Measurements from ENCODE around the gene VCPKMT. TPM values are rescaled to one million over a fixed set of nuclear protein-coding genes. Genes with fewer than 3 reads are reported as not detected.

The VCPKMT gene
- polyA plus RNA-seq, 1 donor from 2014 or later = 36.4 TPM

GRCh38 chr14:50117456-50117855 is 1.1 kb upstream of the VCPKMT start:
- no peak overlapping the region for H3K4me2 ChIP-seq (ENCODE audit: low read length)
- no peaks in the 10 kb centered on the region for H3K9me2 ChIP-seq (ENCODE audit: insufficient read depth, low read length)
- H3K79me2 ChIP-seq (replicated peaks; ENCODE audit: insufficient read depth, low read length) = peaks cover 18% of the 10 kb centered on the region
- no peak overlapping the region for H2AFZ ChIP-seq (ENCODE audit: low read depth, low read length)
- H3F3A ChIP-seq (ENCODE audit: insufficient read depth, low read length, poor library complexity, severe bottlenecking) = no peaks in the 10 kb centered on the region
- H4K20me1 ChIP-seq (ENCODE audit: insufficient read depth) = no peaks in the 10 kb centered on the region
- H3K4me3 ChIP-seq (ENCODE audit: low read length) = no peak overlapping the region
- no peak overlapping the region for H3K9ac ChIP-seq (ENCODE audit: low read length)
- no peaks in the 10 kb centered on the region for H3K27me3 ChIP-seq (ENCODE audit: insufficient read depth, low read depth, low read length)
- no peaks in the 10 kb centered on the region for H3K36me3 ChIP-seq (ENCODE audit: insufficient read depth, low read length)
- TF ChIP-seq EZH2 (IDR thresholded peaks at IDR 0.05; ENCODE audit: borderline replicate concordance, insufficient read depth, low read length, poor library complexity, severe bottlenecking) (no peak), POLR2AphosphoS5 (IDR thresholded peaks at IDR 0.05) (no peak), TAF1 (IDR thresholded peaks at IDR 0.05; ENCODE audit: low read depth) (no peak), MXI1 (conservative IDR thresholded peaks at IDR 0.05; ENCODE audit: poor library complexity, severe bottlenecking) (no peak), SMC3 (conservative IDR thresholded peaks at IDR 0.05; ENCODE audit: poor library complexity) (no peak), EP300 (conservative IDR thresholded peaks at IDR 0.05; ENCODE audit: poor library complexity, severe bottlenecking) (no peak), RAD21 (conservative IDR thresholded peaks at IDR 0.05) (no peak)
- TF ChIP-seq, protein P1, sequence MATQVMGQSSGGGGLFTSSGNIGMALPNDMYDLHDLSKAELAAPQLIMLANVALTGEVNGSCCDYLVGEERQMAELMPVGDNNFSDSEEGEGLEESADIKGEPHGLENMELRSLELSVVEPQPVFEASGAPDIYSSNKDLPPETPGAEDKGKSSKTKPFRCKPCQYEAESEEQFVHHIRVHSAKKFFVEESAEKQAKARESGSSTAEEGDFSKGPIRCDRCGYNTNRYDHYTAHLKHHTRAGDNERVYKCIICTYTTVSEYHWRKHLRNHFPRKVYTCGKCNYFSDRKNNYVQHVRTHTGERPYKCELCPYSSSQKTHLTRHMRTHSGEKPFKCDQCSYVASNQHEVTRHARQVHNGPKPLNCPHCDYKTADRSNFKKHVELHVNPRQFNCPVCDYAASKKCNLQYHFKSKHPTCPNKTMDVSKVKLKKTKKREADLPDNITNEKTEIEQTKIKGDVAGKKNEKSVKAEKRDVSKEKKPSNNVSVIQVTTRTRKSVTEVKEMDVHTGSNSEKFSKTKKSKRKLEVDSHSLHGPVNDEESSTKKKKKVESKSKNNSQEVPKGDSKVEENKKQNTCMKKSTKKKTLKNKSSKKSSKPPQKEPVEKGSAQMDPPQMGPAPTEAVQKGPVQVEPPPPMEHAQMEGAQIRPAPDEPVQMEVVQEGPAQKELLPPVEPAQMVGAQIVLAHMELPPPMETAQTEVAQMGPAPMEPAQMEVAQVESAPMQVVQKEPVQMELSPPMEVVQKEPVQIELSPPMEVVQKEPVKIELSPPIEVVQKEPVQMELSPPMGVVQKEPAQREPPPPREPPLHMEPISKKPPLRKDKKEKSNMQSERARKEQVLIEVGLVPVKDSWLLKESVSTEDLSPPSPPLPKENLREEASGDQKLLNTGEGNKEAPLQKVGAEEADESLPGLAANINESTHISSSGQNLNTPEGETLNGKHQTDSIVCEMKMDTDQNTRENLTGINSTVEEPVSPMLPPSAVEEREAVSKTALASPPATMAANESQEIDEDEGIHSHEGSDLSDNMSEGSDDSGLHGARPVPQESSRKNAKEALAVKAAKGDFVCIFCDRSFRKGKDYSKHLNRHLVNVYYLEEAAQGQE (IDR thresholded peaks at IDR 0.05; ENCODE audit: borderline replicate concordance) = no peak
- H3K9me3 ChIP-seq (ENCODE audit: low read length) = no peaks in the 10 kb centered on the region
- H3K27ac ChIP-seq (ENCODE audit: low read length) = peak overlapping the region; percentile 78

DNA sequence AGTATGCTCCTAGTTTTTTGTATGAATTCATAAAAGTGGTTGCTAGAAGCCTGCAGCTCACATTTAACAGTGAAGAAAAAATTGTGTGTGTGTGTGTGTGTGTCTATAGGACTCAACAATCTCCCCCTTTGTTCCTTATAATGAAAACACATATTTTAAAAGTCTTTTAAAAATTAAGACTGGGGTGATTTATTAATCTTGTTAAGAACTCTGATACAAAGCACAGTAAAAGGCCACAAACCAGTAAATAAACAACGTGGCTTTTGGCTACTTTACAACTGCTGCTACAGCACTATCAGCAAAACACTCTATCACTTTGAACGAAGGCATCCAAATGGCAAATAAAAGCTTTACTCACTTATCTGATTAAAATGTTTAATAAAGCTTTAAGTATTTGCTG is 594 bp upstream of the VCPKMT start:
- H3K9ac ChIP-seq (ENCODE audit: low read length) = peak overlapping the region; percentile 59
- no peaks in the 10 kb centered on the region for H3K36me3 ChIP-seq (ENCODE audit: insufficient read depth, low read length)
- peak overlapping the region; percentile 29 for H2AFZ ChIP-seq (ENCODE audit: low read depth, low read length)

More for the DNA sequence above, 594 bp upstream of the VCPKMT start:
- Histone ChIP-seq H3K9me2 (ENCODE audit: insufficient read depth, low read length) (no peaks in the 10 kb centered on the region), H3K9me3 (ENCODE audit: low read length) (no peaks in the 10 kb centered on the region), H4K20me1 (ENCODE audit: insufficient read depth) (no peaks in the 10 kb centered on the region), H3K79me2 (replicated peaks; ENCODE audit: insufficient read depth, low read length) (peaks cover 18% of the 10 kb centered on the region), H3K4me3 (ENCODE audit: low read length) (peak overlapping the region; percentile 87), H3K4me2 (ENCODE audit: low read length) (peak overlapping the region; percentile 63), H3K27me3 (ENCODE audit: insufficient read depth, low read depth, low read length) (no peaks in the 10 kb centered on the region), H3K27ac (ENCODE audit: low read length) (peak overlapping the region; percentile 78), H3F3A (ENCODE audit: insufficient read depth, low read length, poor library complexity, severe bottlenecking) (no peaks in the 10 kb centered on the region)
- TF ChIP-seq, protein P1 (IDR thresholded peaks at IDR 0.05; ENCODE audit: borderline replicate concordance) = no peak
- no peak for TF ChIP-seq EP300 (conservative IDR thresholded peaks at IDR 0.05; ENCODE audit: poor library complexity, severe bottlenecking)
- TF ChIP-seq CTCF (IDR thresholded peaks at IDR 0.05; ENCODE audit: poor library complexity, severe bottlenecking) = no peak
- TF ChIP-seq TAF1 (IDR thresholded peaks at IDR 0.05; ENCODE audit: low read depth) = no peak
- TF ChIP-seq EZH2 (IDR thresholded peaks at IDR 0.05; ENCODE audit: borderline replicate concordance, insufficient read depth, low read length, poor library complexity, severe bottlenecking) = no peak
- TF ChIP-seq RAD21 (conservative IDR thresholded peaks at IDR 0.05) = no peak
- no peak for TF ChIP-seq SMC3 (conservative IDR thresholded peaks at IDR 0.05; ENCODE audit: poor library complexity)
- TF ChIP-seq POLR2AphosphoS5 (IDR thresholded peaks at IDR 0.05) = no peak
- no peak for TF ChIP-seq MXI1 (conservative IDR thresholded peaks at IDR 0.05; ENCODE audit: poor library complexity, severe bottlenecking)
